A673 (cell line): ENCODE measurements around the gene LUC7L.

ENCODE experiments used
- EZH2 ChIP-seq: fragments of 200-600 bp; sonication (generic); IDR thresholded peaks from 2 replicates; pipeline ENCODE4 v1.6.1; 2017; ENCODE audit warnings: borderline replicate concordance, low read depth, mild to moderate bottlenecking, mixed read lengths, antibody characterized with exemption, low read length; ENCODE audit not compliant: poor library complexity, severe bottlenecking
- TF ChIP-seq, protein P1 (sequence below): fragments of 300-800, 200-600 bp; sonication (generic); conservative IDR thresholded peaks from 2 replicates; pipeline ENCODE4 v1.5.1; 2017; ENCODE audit warnings: low read depth, mild to moderate bottlenecking, antibody characterized with exemption, low read length, moderate library complexity, mixed read lengths

DNA sequence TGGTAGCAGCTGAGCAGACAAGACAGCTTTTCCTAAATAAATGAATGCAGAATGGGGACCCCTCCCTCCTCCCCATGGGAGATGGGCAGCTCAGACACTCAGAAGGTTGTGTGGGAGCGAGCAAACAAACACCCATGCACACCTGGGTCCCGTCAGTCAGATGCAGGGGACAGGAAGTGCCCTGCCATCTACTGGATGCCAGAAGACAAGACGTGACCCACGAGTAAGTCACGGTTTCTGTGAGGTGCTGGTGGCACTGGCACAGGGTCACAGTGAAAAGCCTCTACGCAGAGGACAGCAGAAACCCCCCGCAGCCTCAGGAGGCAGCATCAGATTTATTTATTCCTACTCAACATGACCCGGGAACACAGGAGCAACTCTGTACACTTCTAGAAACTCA lies 40.6 kb downstream of the LUC7L start:
- TF ChIP-seq, protein P1, sequence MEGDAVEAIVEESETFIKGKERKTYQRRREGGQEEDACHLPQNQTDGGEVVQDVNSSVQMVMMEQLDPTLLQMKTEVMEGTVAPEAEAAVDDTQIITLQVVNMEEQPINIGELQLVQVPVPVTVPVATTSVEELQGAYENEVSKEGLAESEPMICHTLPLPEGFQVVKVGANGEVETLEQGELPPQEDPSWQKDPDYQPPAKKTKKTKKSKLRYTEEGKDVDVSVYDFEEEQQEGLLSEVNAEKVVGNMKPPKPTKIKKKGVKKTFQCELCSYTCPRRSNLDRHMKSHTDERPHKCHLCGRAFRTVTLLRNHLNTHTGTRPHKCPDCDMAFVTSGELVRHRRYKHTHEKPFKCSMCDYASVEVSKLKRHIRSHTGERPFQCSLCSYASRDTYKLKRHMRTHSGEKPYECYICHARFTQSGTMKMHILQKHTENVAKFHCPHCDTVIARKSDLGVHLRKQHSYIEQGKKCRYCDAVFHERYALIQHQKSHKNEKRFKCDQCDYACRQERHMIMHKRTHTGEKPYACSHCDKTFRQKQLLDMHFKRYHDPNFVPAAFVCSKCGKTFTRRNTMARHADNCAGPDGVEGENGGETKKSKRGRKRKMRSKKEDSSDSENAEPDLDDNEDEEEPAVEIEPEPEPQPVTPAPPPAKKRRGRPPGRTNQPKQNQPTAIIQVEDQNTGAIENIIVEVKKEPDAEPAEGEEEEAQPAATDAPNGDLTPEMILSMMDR, result peak; percentile 34
- TF ChIP-seq EZH2, result no peak
